Transverse colon (tissue), 3 donors: ENCODE measurements around the gene KRTAP12-1.

Experiments
- CTCF ChIP-seq, 5 experiments: fragments of 200-600 bp in 3 of 5; fragments of 450-650 bp in 2 of 5; sonication (generic) in 3 of 5; IDR thresholded peaks; 1 replicate in 2 of 5; 2 replicates in 3 of 5; pipeline ENCODE4 v1.5.1; 2016 to 2017; ENCODE audit warnings: antibody characterized with exemption in 5 of 5, inconsistent platforms in 3 of 5, mild to moderate bottlenecking in 2 of 5, moderate library complexity in 1 of 5
- POLR2A ChIP-seq: fragments of 450-650 bp; IDR thresholded peaks from one replicate; pipeline ENCODE4 v1.6.1; 2016; ENCODE audit warnings: antibody characterized with exemption, mild to moderate bottlenecking, moderate library complexity

GRCh38 chr21:44637018-44637850 is 44.7 kb downstream of the KRTAP12-1 start, which contains the start of gene KRTAP10-10:
- no peak for TF ChIP-seq CTCF (IDR thresholded peaks at IDR 0.05)
- TF ChIP-seq POLR2A = no peak
